Liver (tissue), 9 donors: ENCODE data around the gene ATP4B. TPM values are rescaled to one million over a fixed set of nuclear protein-coding genes. Genes with fewer than 3 reads are reported as not detected.

ENCODE experiments used
- DNase-seq: peaks from one replicate; pipeline ENCODE4 v3.0.0-alpha.2; 2017; ENCODE audit warnings: low spot score
- H3K27ac ChIP-seq, 2 donors: one replicate each; pipeline ENCODE4 v1.7.0; 2013; ENCODE audit warnings: inconsistent platforms in 2 of 2, low read length in 2 of 2, control low read depth in 1 of 2, low read depth in 1 of 2, mild to moderate bottlenecking in 1 of 2
- H3K27me3 ChIP-seq, 4 donors: one replicate each; pipeline versions ENCODE4 v1.6.1 to v1.7.0; 2013; ENCODE audit warnings: low read length in 3 of 4, inconsistent platforms in 1 of 4, mild to moderate bottlenecking in 1 of 4, moderate library complexity in 1 of 4; ENCODE audit not compliant: control insufficient read depth in 4 of 4, insufficient read depth in 4 of 4
- H3K36me3 ChIP-seq, 4 donors: one replicate each; pipeline versions ENCODE4 v1.6.1 to v1.7.0; 2013; ENCODE audit warnings: low read length in 3 of 4, mild to moderate bottlenecking in 3 of 4, low read depth in 1 of 4, moderate library complexity in 1 of 4; ENCODE audit not compliant: control insufficient read depth in 4 of 4, insufficient read depth in 3 of 4
- H3K4me1 ChIP-seq, 4 donors: one replicate each; pipeline versions ENCODE4 v1.6.1 to v1.7.0; 2013; ENCODE audit warnings: low read length in 3 of 4, mild to moderate bottlenecking in 3 of 4, moderate library complexity in 1 of 4; ENCODE audit not compliant: control insufficient read depth in 4 of 4, insufficient read depth in 4 of 4
- H3K4me3 ChIP-seq, 3 donors: one replicate each; pipeline versions ENCODE4 v1.6.1 to v1.7.0; 2013; ENCODE audit warnings: low read length in 3 of 3, control low read depth in 1 of 3, low read depth in 1 of 3, mild to moderate bottlenecking in 1 of 3
- H3K9ac ChIP-seq, 2 donors: one replicate each; pipeline ENCODE4 v1.7.0; 2013; ENCODE audit warnings: low read length in 2 of 2, mild to moderate bottlenecking in 2 of 2, moderate library complexity in 2 of 2, control low read depth in 1 of 2, low read depth in 1 of 2
- H3K9me3 ChIP-seq, 4 donors: one replicate each; pipeline versions ENCODE4 v1.6.1 to v1.7.0; 2013; ENCODE audit warnings: low read length in 3 of 4; ENCODE audit not compliant: control insufficient read depth in 4 of 4
- ATF3 ChIP-seq: IDR thresholded peaks from 2 replicates; pipeline ENCODE4 v1.6.1; 2016; ENCODE audit warnings: antibody characterized with exemption
- CTCF ChIP-seq: fragments of 150-350 bp; IDR thresholded peaks from 2 replicates; pipeline ENCODE4 v1.5.1; 2017; ENCODE audit warnings: improper control_type of control experiment, low read depth, low read length; ENCODE audit not compliant: missing input control
- EGR1 ChIP-seq, 2 donors: IDR thresholded peaks; 2 replicates each; pipeline ENCODE4 v1.6.1; 2016 to 2018; ENCODE audit warnings: antibody characterized with exemption in 2 of 2, low read depth in 2 of 2
- FOXA1 ChIP-seq: IDR thresholded peaks from 2 replicates; pipeline ENCODE4 v1.6.1; 2016; ENCODE audit warnings: antibody characterized with exemption
- GABPA ChIP-seq, 2 donors: IDR thresholded peaks in 1 of 2; conservative IDR thresholded peaks in 1 of 2; 2 replicates each; pipeline ENCODE4 v1.6.1; 2016; ENCODE audit warnings: antibody characterized with exemption in 2 of 2, mild to moderate bottlenecking in 1 of 2, moderate library complexity in 1 of 2
- HNF4A ChIP-seq, 2 donors: conservative IDR thresholded peaks; 2 replicates each; pipeline ENCODE4 v1.6.1; 2016; ENCODE audit warnings: antibody characterized with exemption in 2 of 2, mild to moderate bottlenecking in 2 of 2
- HNF4G ChIP-seq: IDR thresholded peaks from 2 replicates; pipeline ENCODE4 v1.6.1; 2016; ENCODE audit warnings: antibody characterized with exemption
- JUND ChIP-seq, 2 donors: IDR thresholded peaks; 2 replicates each; pipeline ENCODE4 v1.6.1; 2016; ENCODE audit warnings: antibody characterized with exemption in 2 of 2
- MAX ChIP-seq: IDR thresholded peaks from 2 replicates; pipeline ENCODE4 v1.6.1; 2016; ENCODE audit warnings: antibody characterized with exemption
- NR2F2 ChIP-seq: IDR thresholded peaks from 2 replicates; pipeline ENCODE4 v1.6.1; 2016; ENCODE audit warnings: antibody characterized with exemption
- RAD21 ChIP-seq, 2 donors: IDR thresholded peaks; 2 replicates each; pipeline ENCODE4 v1.6.1; 2016; ENCODE audit warnings: antibody characterized with exemption in 2 of 2, mild to moderate bottlenecking in 2 of 2
- REST ChIP-seq: IDR thresholded peaks from 2 replicates; pipeline ENCODE4 v1.6.1; 2016; ENCODE audit warnings: antibody characterized with exemption, mild to moderate bottlenecking
- RXRA ChIP-seq, 2 donors: IDR thresholded peaks; 2 replicates each; pipeline ENCODE4 v1.6.1; 2017 to 2018; ENCODE audit warnings: antibody characterized with exemption in 2 of 2, mild to moderate bottlenecking in 1 of 2
- SP1 ChIP-seq: IDR thresholded peaks from 2 replicates; pipeline ENCODE4 v1.6.1; 2018; ENCODE audit warnings: antibody characterized with exemption, mild to moderate bottlenecking
- TAF1 ChIP-seq: conservative IDR thresholded peaks from 2 replicates; pipeline ENCODE4 v1.6.1; 2016; ENCODE audit warnings: antibody characterized with exemption, mild to moderate bottlenecking
- YY1 ChIP-seq: IDR thresholded peaks from 2 replicates; pipeline ENCODE4 v1.6.1; 2016; ENCODE audit warnings: antibody characterized with exemption, mild to moderate bottlenecking
- ZBTB33 ChIP-seq: IDR thresholded peaks from 2 replicates; pipeline ENCODE4 v1.6.1; 2016; ENCODE audit warnings: antibody characterized with exemption
- WGBS: extraction: QIAGEN DNeasy Blood & Tissue Kit; methylation state at CpG from one replicate; pipeline ENCODE4 v1.1.7; 2013; 5-methylcytosine and 5-hydroxymethylcytosine counted together
- polyA plus RNA-seq, 2 donors: library from polyadenylated mRNA; stranded (reverse) in 1 of 2; unstranded in 1 of 2; fragments of 200-250 nt in 1 of 2; fragments of >200 nt in 1 of 2; fragmentation: Nextera tagmentation in 1 of 2; extraction: Ambion mirVana in 1 of 2; gene quantifications; one replicate each; pipeline versions ENCODE4 v1.2.1 to v1.2.3, GENCODE V29; 2013 to 2015
- total RNA-seq, 2 donors: library from RNA; depleted of rRNA; stranded (reverse); fragments of >200 nt; gene quantifications; one replicate each; pipeline ENCODE4 v1.2.3, GENCODE V29; 2014
- donor health status: healthy.
- donor health status: healthy.
- donor health status: healthy.
- donor health status: healthy.
- donor health status: healthy.

Gene ATP4B
- total and polyA plus RNA-seq, 4 donors: not detected

GRCh38 chr13:113616281-113616906 lies 41.6 kb downstream of the ATP4B start:
- Histone ChIP-seq H3K4me3 (no peak overlapping the region), H3K9ac (no peak overlapping the region), H3K27ac (peak overlapping the region in 1 of 2 donors; percentile 54), H3K36me3 (peaks cover 0 to 12% (median 8%) of the 10 kb centered on the region in 4 donors), H3K27me3 (no peaks in the 10 kb centered on the region), H3K9me3 (no peaks in the 10 kb centered on the region), H3K4me1 (no peaks in the 10 kb centered on the region)
- DNase-seq: no peak
- TF ChIP-seq CTCF (no peak), REST (no peak), FOXA1 (no peak), ATF3 (no peak), MAX (no peak), HNF4A (conservative IDR thresholded peaks at IDR 0.05) (no peak), RAD21 (IDR thresholded peaks at IDR 0.05) (no peak), NR2F2 (no peak), SP1 (no peak), GABPA (IDR thresholded peaks at IDR 0.05 in 1 of 2, conservative IDR thresholded peaks at IDR 0.05 in 1 of 2) (no peak), RXRA (IDR thresholded peaks at IDR 0.05) (no peak), EGR1 (IDR thresholded peaks at IDR 0.05; ENCODE audit: low read depth in 2 of 2) (no peak), HNF4G (no peak), TAF1 (no peak), YY1 (no peak), ZBTB33 (no peak), JUND (IDR thresholded peaks at IDR 0.05) (no peak)
- 85% methylated on average over 20 of the region's 20 CpGs for WGBS
